Muscle of back (tissue), 11 donors: ENCODE measurements around the gene CHST1. TPM values are rescaled to one million over a fixed set of nuclear protein-coding genes. Genes with fewer than 3 reads are reported as not detected.

Experiments used
- DNase-seq, 3 donors: peaks; one replicate each; pipeline versions ENCODE4 v3.0.0 to v3.0.0-alpha.2; 2013
- polyA plus RNA-seq, 10 donors: library from polyadenylated mRNA; unstranded; fragments of 120-200 nt; gene quantifications; one replicate each; pipeline ENCODE4 v1.2.1, GENCODE V29; 2013; ENCODE audit not compliant: insufficient read length in 10 of 10

The CHST1 gene
- polyA plus RNA-seq, 10 donors = 10.1 to 20.7 (median 14.2) TPM

DNA sequence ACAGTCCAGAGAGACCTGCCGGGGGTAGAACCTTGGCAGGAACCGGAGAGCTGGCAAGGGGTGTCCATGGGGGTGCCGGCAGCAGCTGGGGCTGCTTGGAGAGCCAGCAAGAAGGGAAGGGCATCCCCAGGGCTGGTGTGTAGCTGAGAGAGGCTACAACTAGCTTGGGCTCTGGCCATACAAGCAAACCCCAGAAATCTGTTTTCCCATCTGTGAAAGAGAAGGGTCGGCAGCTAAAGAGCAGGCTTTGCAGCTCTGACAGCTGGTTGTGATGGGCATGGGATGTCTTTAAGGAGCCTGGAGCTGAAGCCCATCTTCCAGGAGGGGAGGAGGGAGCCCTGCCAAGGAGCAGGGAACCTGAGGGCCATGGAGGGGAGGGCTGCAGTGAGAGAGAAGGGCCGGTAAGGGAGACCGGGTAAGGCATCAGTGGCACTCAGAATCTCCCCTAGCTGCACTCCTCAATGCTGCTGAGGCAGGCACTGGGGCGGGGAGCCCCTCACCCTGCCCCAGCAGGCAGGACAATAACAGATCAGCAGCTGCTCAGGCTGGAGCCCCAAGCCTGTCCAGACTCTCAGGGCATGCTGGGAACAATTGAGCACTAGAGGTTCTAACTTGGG lies 3.9 kb downstream of the CHST1 start:
- DNase-seq = peak in 1 of 3 donors; percentile 40

GRCh38 chr11:45660729-45661438 lies 4.5 kb downstream of the CHST1 start:
- DNase-seq = peak in 1 of 3 donors; percentile 21

- DNase-seq = peak in 1 of 3 donors; percentile 56
Observed at GRCh38 chr11:45659818-45660160, 5.6 kb downstream of the CHST1 start.

GRCh38 chr11:45659031-45659817 lies 6.2 kb downstream of the CHST1 start:
- no peak for DNase-seq

GRCh38 chr11:45658292-45658991 lies 7.0 kb downstream of the CHST1 start:
- DNase-seq = peak; percentile 70 to 95 (median 86)

- no peak for DNase-seq
Observed at GRCh38 chr11:45657496-45658260, 7.7 kb downstream of the CHST1 start.

DNA sequence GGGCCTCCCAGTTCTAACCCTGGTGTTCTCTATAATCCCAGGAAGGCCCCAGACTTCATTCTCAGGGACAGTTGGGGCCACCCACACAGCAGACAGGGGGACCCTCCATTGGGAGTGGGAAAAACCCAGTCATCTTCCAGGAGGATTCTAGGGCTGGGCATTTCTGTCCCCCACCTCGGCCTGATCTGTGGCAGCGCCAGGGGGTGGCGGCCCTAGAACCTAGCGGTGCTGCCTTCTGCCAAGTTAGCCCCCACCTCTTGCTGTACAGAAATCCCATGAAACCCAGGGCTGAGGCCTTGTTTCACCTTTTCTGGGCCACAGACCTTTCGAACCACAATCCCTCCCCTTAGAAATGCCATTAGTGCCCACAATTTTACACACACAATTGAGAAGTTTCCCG lies 9.6 kb downstream of the CHST1 start:
- no peak for DNase-seq

- peak; percentile 50 to 90 (median 79) for DNase-seq
Observed at GRCh38 chr11:45655347-45655756, 10.1 kb downstream of the CHST1 start.

GRCh38 chr11:45655012-45655283 lies 10.5 kb downstream of the CHST1 start:
- no peak for DNase-seq

DNA sequence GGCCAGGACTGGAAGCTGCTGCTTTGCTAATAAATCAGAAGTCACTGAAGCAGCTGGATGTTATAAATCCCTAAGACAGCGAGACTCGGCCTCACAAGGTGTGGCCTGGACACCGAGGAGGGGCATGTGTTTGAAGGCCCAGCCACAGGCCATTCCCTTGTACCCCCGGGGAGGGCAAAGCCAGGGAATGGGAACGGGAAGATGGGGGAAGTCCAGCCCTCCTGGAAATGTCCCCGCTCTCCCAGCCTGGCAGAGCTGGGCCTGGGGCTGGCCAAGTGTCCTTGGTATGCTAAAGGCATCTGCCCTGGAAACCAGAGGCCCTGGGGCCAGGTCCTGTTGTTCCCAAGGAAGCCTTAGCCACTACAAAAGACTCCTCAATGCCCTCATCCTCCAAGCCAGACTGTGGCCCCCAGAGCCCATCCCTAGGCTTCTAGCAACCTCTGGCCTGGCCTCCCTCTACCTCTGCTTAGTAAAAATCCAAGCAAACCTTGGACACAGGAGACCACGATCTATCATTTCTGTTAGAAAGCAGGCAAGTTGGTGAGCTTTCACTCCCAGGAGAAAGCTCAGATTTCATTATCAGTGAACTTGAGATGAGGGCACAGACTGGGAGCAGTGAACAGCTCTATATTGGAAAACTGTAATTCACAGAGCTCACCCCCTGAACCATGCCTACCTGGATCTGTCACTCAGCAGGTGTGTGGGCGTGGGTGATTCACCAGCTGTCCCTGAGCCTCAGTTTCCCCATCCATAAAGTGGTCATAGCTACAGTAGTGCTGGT lies 11.0 kb downstream of the CHST1 start:
- DNase-seq = no peak

GRCh38 chr11:45653277-45653676 lies 12.1 kb downstream of the CHST1 start:
- DNase-seq = no peak

GRCh38 chr11:45652781-45653180 lies 12.6 kb downstream of the CHST1 start:
- DNase-seq = peak in 1 of 3 donors; percentile 36

DNA sequence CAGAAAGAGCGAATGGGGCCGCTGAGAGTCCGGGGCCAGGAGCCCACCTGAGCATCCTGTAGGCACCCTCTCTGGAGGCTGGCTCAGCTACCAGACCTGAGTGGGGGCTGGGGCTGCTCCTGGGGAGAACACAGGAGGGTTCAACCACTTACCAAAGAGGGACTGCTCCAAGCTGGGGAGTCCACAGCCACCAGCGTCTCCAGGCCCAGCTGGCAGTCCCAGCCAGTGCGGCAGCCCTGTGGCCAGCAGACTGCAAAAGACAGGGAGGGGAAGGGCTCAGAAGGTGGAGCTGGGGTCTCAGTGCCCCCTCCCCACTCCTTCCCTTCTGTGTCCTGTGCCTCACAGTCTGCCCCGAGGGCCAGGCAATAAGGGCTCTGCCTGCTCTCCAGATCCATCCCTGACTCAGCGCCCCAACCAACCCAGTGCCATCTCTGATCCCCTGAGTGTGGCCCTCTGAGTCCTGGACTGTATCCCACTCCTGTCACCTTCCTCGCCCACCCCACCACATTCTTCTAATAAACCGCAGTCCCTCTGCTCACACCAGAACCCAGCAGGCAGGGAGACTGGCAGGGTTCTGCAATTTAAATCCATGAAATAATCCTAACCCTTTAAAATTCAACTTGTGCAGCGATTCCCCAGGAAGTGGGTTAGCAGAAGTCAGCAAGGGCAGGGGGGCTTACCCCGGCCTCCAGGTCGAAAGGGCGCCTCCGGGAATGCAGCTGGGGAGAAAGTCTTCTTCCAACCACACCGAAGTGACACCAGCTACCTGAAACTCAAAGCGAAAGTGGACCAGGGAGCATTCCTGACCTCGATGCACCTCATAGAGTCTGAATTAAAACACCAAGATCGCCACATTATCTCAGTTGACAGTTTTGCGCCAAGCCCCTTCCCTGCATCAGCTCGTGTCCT lies 13.3 kb downstream of the CHST1 start:
- DNase-seq = no peak

DNA sequence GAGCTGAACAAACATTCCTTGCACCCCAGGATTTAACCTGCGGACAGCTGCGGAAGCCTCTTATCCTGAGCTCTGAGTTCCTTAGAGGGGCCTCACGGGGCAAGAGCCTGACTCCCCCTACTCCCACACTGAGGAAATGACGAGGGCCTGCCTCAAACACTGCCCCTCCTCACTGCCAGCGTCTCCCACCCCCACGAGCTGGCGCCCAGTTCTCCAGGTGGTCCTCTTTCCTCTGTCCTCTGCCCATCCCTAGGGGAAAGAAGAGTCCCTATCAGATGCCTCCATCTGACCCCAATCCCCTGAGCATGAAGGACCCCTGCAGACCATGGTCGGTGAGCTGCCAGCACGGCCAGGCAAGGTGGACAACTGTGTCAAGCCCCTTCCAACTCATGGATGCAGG lies 14.3 kb downstream of the CHST1 start:
- no peak for DNase-seq

DNA sequence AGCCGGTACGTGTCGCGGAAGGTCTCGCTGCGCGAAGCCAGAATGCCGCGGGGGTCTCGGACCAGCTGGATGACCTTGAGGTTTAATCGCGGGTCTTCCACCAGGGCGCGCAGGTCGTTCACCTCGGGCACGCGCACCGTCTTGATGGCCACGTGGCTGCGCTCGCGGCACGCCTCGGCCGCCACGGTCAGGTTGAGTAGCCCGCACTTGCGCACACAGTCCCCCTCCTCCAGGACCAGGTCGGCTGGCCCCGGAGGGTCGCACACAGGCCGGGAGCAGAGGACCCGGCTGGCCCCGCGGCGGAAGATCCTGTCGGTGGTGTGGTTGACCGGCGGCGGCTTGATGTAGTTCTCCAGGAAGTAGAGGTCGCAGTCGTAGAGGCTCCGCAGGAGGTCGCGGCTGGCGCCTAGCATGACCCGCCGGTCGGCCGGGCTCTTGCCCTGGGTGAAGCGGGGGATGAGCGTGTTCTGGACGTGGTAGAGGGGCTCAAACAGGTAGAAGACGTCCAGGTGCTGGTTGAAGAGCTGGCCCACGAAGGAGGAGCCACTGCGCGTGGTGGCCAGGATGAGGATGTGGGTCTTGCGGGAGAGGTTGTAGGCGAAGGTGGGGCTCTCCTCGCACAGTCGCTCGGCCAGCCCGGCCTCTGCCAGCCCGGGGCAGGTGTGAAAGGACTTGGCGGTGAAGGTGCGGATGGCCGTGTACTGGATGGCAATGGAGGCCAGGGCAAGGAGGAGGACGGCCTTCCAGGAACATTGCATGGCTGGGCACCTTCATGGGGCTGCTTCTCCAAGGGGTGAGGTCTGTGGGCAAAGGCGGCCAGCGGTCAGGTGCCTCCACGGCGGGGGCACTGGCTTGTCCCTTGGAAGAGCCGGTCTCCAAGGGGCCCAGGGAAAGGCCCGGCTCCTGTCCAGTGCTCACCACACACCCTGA lies 15.0 kb downstream of the CHST1 start:
- no peak for DNase-seq

GRCh38 chr11:45649544-45650165 lies 15.8 kb downstream of the CHST1 start:
- no peak for DNase-seq

DNA sequence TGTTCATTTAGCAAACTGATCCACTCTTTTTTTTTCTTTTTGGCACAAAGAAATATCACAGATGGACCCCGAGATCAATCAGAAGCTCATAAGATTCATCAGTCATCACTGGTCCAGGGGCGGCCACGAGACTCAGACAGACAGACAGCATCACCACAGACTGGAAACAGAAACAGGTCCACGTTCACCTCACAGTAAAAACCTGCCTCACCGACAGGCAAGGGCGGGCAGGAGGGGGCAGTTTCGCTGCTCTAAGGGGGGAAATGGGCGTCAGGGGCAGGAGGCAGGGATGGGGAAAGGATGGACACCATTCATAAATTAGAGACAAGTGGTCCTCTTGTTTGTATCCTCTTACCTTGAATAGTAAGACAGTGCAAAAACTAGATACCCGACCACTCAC lies 16.5 kb downstream of the CHST1 start:
- DNase-seq = no peak

- DNase-seq = no peak
Observed at GRCh38 chr11:45647786-45648185, 17.6 kb downstream of the CHST1 start.
